Colonic mucosa (tissue), 4 donors: Measurements from ENCODE around the gene PGA3. TPM values are rescaled to one million over a fixed set of nuclear protein-coding genes. Genes with fewer than 3 reads are reported as not detected.
"Not testable (repeated sequence)": the region's sequence is repeated elsewhere in the genome, so short reads cannot be mapped to it uniquely, and the experiment has no call there.

Experiments
- DNase-seq: peaks from one replicate; pipeline ENCODE4 v3.0.0-alpha.2; 2020
- H3K27ac ChIP-seq: fragments of 200-600 bp; one replicate; pipeline ENCODE4 v1.8.0; 2021
- H3K27me3 ChIP-seq: fragments of 200-600 bp; one replicate; pipeline ENCODE4 v1.8.0; 2021
- H3K36me3 ChIP-seq: fragments of 200-600 bp; one replicate; pipeline ENCODE4 v1.8.0; 2021
- H3K4me1 ChIP-seq: fragments of 200-600 bp; one replicate; pipeline ENCODE4 v1.8.0; 2021; ENCODE audit warnings: mild to moderate bottlenecking
- H3K4me3 ChIP-seq: fragments of 200-600 bp; one replicate; pipeline ENCODE4 v1.8.0; 2021
- H3K9ac ChIP-seq, 2 donors: one replicate each; pipeline ENCODE4 v1.7.0; 2013; ENCODE audit warnings: control low read depth in 2 of 2, low read depth in 2 of 2, low read length in 2 of 2
- H3K9me3 ChIP-seq: fragments of 200-600 bp; one replicate; pipeline ENCODE4 v1.8.0; 2021
- intact Hi-C: fragments of 100-400 bp; cut with DNase I; formaldehyde crosslinking; loops from one replicate; pipeline ENCODE4 v1.14.1; 2022
- total RNA-seq, 2 donors: library from RNA; stranded (reverse); fragmentation: NEBNext Ultra II Directional in 1 of 2; extraction: Animal tissue kit (Norgen Biotek cat#: 25700) in 1 of 2; gene quantifications; one replicate each; pipeline ENCODE4 v1.2.1, GENCODE V29; 2021
- donor health status: healthy.
- donor health status: DM: no; HTN: no; CAD: no.
- donor health status: DM: no; HTN: no; CAD: no.

PGA3 gene
- total RNA-seq, 2 donors from 2014 or later, result 0.35 TPM; not detected in 1

- H3K4me3 ChIP-seq, DNase-seq, H3K36me3 ChIP-seq, intact Hi-C loops, H3K27ac ChIP-seq, H3K9me3 ChIP-seq, H3K9ac ChIP-seq, H3K4me1 ChIP-seq, H3K27me3 ChIP-seq: not testable (repeated sequence)
Observed at GRCh38 chr11:61237130-61237529, 33.8 kb downstream of the PGA3 start.

- DNase-seq, intact Hi-C loops, H3K9ac ChIP-seq, H3K4me1 ChIP-seq, H3K4me3 ChIP-seq, H3K9me3 ChIP-seq, H3K27ac ChIP-seq, H3K36me3 ChIP-seq, H3K27me3 ChIP-seq: not testable (repeated sequence)
Observed at GRCh38 chr11:61240288-61240687, 37.0 kb downstream of the PGA3 start.

GRCh38 chr11:61240875-61241274, 37.6 kb downstream of the PGA3 start, which contains the start of gene PGA5:
PGA5 (plus strand) TSS chr11:61241175; CDS start chr11:61241227, 52 bp downstream.
- H3K9ac ChIP-seq, H3K4me3 ChIP-seq, intact Hi-C loops, H3K9me3 ChIP-seq, H3K27ac ChIP-seq, H3K4me1 ChIP-seq, H3K36me3 ChIP-seq, H3K27me3 ChIP-seq, DNase-seq: not testable (repeated sequence)

GRCh38 chr11:61241526-61241925, 38.2 kb downstream of the PGA3 start:
- intact Hi-C loops, result not testable (repeated sequence)

GRCh38 chr11:61245284-61245964, 42.1 kb downstream of the PGA3 start:
- DNase-seq, H3K4me3 ChIP-seq, H3K27me3 ChIP-seq, H3K9me3 ChIP-seq, H3K27ac ChIP-seq, H3K36me3 ChIP-seq, H3K9ac ChIP-seq, intact Hi-C loops, H3K4me1 ChIP-seq: not testable (repeated sequence)

More at GRCh38 chr11:61241526-61241925, 38.2 kb downstream of the PGA3 start:
- H3K27ac ChIP-seq, H3K9ac ChIP-seq, H3K27me3 ChIP-seq, H3K4me1 ChIP-seq, H3K36me3 ChIP-seq, DNase-seq, H3K9me3 ChIP-seq, H3K4me3 ChIP-seq: not testable (repeated sequence)

GRCh38 chr11:61248071-61248470, 44.8 kb downstream of the PGA3 start:
- H3K27ac ChIP-seq, H3K9ac ChIP-seq, intact Hi-C loops, H3K27me3 ChIP-seq, H3K4me3 ChIP-seq, DNase-seq, H3K36me3 ChIP-seq, H3K9me3 ChIP-seq, H3K4me1 ChIP-seq: not testable (repeated sequence)

- H3K27ac ChIP-seq, H3K9ac ChIP-seq, H3K9me3 ChIP-seq, H3K27me3 ChIP-seq, DNase-seq, H3K36me3 ChIP-seq, intact Hi-C loops, H3K4me3 ChIP-seq, H3K4me1 ChIP-seq: not testable (repeated sequence)
Observed at GRCh38 chr11:61249201-61249600, 45.9 kb downstream of the PGA3 start.

GRCh38 chr11:61250796-61251765, 47.8 kb downstream of the PGA3 start:
- H3K27me3 ChIP-seq, H3K4me3 ChIP-seq, H3K36me3 ChIP-seq, H3K4me1 ChIP-seq, H3K9me3 ChIP-seq, DNase-seq, H3K27ac ChIP-seq, H3K9ac ChIP-seq: not testable (repeated sequence)
- intact Hi-C loops, result loop anchor here (10.0 kb wide), 1 partner anchor 134 kb away; no protein-coding TSS in a partner anchor

- H3K27ac ChIP-seq, H3K9me3 ChIP-seq, H3K4me1 ChIP-seq, H3K36me3 ChIP-seq, H3K4me3 ChIP-seq, H3K27me3 ChIP-seq, DNase-seq, H3K9ac ChIP-seq: not testable (repeated sequence)
- intact Hi-C loops, result loop anchor here (10.0 kb wide), 1 partner anchor 132 kb away; no protein-coding TSS in a partner anchor
Observed at GRCh38 chr11:61252332-61252731, 49.0 kb downstream of the PGA3 start.
